H1 (cell line): Measurements from ENCODE around the gene BAIAP2. TPM values are rescaled to one million over a fixed set of nuclear protein-coding genes. Genes with fewer than 3 reads are reported as not detected.

Experiments used
- ATF3 ChIP-seq: IDR thresholded peaks from 2 replicates; pipeline ENCODE4 v1.6.1; 2011; ENCODE audit warnings: low read depth, mild to moderate bottlenecking, low read length; ENCODE audit not compliant: insufficient read depth
- polyA plus RNA-seq, 7 experiments: library from polyadenylated mRNA; depleted of rRNA in 3 of 7; stranded (reverse) in 5 of 7; unstranded in 2 of 7; fragments of >200 nt in 5 of 7; fragments of 200-250 nt in 2 of 7; gene quantifications; 1 replicate in 5 of 7; 2 replicates in 1 of 7; 4 replicates in 1 of 7; pipeline versions ENCODE4 v1.2.1 to v1.2.3, GENCODE V29; 2011 to 2013; ENCODE audit warnings: missing spikeins in 2 of 7, mixed read lengths in 2 of 7
- total RNA-seq: library from RNA; stranded (reverse); fragmentation: NEBNext Ultra II Directional; extraction: Animal tissue kit (Norgen Biotek cat#: 25700); gene quantifications from 2 replicates; pipeline ENCODE4 v1.2.1, GENCODE V29; 2021

Gene BAIAP2
- total and polyA plus RNA-seq, 2 of the 8 experiments (the other 6 are each of a cell fraction or from before 2014, with no cell fraction given), result 10.0 to 22.8 TPM

- no peak for TF ChIP-seq ATF3
Observed at GRCh38 chr17:81020767-81021497, 14.0 kb upstream of the BAIAP2 start (continued).
